HepG2 (cell line): ENCODE measurements around the gene PSMB10. TPM values are rescaled to one million over a fixed set of nuclear protein-coding genes. Genes with fewer than 3 reads are reported as not detected.
A peak's percentile ranks its signal among the peaks of the same experiment; 100 is the strongest.

ENCODE experiments used
- ADNP ChIP-seq: sonication (generic); formaldehyde crosslinking; IDR thresholded peaks from 2 replicates; pipeline ENCODE4 v1.4.0; 2020; ENCODE audit warnings: missing genetic modification reagents
- CBX5 ChIP-seq: sonication (generic); formaldehyde crosslinking; IDR thresholded peaks from 2 replicates; pipeline ENCODE4 v1.4.0; 2020; ENCODE audit warnings: missing genetic modification reagents, borderline replicate concordance
- CENPX ChIP-seq: sonication (generic); formaldehyde crosslinking; IDR thresholded peaks from 2 replicates; pipeline ENCODE4 v1.9.0; 2021; ENCODE audit warnings: mild to moderate bottlenecking, missing genetic modification reagents, moderate library complexity
- JUND ChIP-seq: sonication (generic); formaldehyde crosslinking; IDR thresholded peaks from 2 replicates; pipeline ENCODE4 v1.8.0; 2022; ENCODE audit warnings: mild to moderate bottlenecking, missing genetic modification reagents
- MATR3 ChIP-seq: sonication (generic); formaldehyde crosslinking; IDR thresholded peaks from 2 replicates; pipeline ENCODE4 v1.4.0; 2020; ENCODE audit warnings: missing genetic modification reagents
- MXI1 ChIP-seq: IDR thresholded peaks from 3 replicates; pipeline ENCODE4 v1.6.1; 2012; ENCODE audit warnings: low read depth, low read length, inconsistent platforms, borderline replicate concordance
- PCBP1 ChIP-seq: fragments of 200-400 bp; formaldehyde crosslinking; IDR thresholded peaks from 2 replicates; pipeline ENCODE4 v1.6.1; 2017; ENCODE audit warnings: mild to moderate bottlenecking, low read depth, low read length, borderline replicate concordance
- RORA ChIP-seq: sonication (generic); formaldehyde crosslinking; IDR thresholded peaks from 2 replicates; pipeline ENCODE4 v1.5.0; 2020; ENCODE audit warnings: mild to moderate bottlenecking, missing genetic modification reagents, moderate library complexity
- SNRNP70 ChIP-seq: fragments of 200-400 bp; formaldehyde crosslinking; IDR thresholded peaks from 2 replicates; pipeline ENCODE4 v1.6.1; 2017; ENCODE audit warnings: mild to moderate bottlenecking, low read depth, low read length, moderate library complexity
- TAF15 ChIP-seq: fragments of 200-400 bp; formaldehyde crosslinking; IDR thresholded peaks from one replicate; pipeline ENCODE4 v1.6.1; 2018; ENCODE audit warnings: mild to moderate bottlenecking, low read depth, low read length; ENCODE audit not compliant: poor library complexity, severe bottlenecking
- ZNF20 ChIP-seq: sonication (generic); formaldehyde crosslinking; IDR thresholded peaks from 2 replicates; pipeline ENCODE4 v1.4.0; 2020; ENCODE audit warnings: mild to moderate bottlenecking, moderate library complexity, missing genetic modification reagents
- ZNF234 ChIP-seq: sonication (generic); formaldehyde crosslinking; conservative IDR thresholded peaks from 2 replicates; pipeline ENCODE4 v1.5.1; 2020; ENCODE audit warnings: mild to moderate bottlenecking, missing genetic modification reagents
- ZNF260 ChIP-seq: sonication (generic); formaldehyde crosslinking; IDR thresholded peaks from 2 replicates; pipeline ENCODE4 v1.4.0; 2020; ENCODE audit warnings: missing genetic modification reagents, low read depth, mild to moderate bottlenecking, borderline replicate concordance
- ZNF33B ChIP-seq: sonication (generic); formaldehyde crosslinking; IDR thresholded peaks from 2 replicates; pipeline ENCODE4 v1.5.1; 2020; ENCODE audit warnings: mild to moderate bottlenecking, missing genetic modification reagents
- ZNF383 ChIP-seq: sonication (generic); formaldehyde crosslinking; IDR thresholded peaks from 2 replicates; pipeline ENCODE4 v1.4.0; 2020; ENCODE audit warnings: missing genetic modification reagents, mild to moderate bottlenecking, borderline replicate concordance
- polyA plus RNA-seq, 8 experiments: library from polyadenylated mRNA; depleted of rRNA in 3 of 8; stranded (reverse) in 7 of 8; unstranded in 1 of 8; fragments of >200 nt; fragmentation: Illumina TruSeq in 4 of 8; extraction: Trizol in 4 of 8; gene quantifications; 2 replicates each; pipeline versions ENCODE4 v1.2.1 to v1.2.3, GENCODE V29; 2011 to 2016; ENCODE audit warnings: low read depth in 4 of 8, missing spikeins in 1 of 8, mixed read lengths in 1 of 8; ENCODE audit not compliant: insufficient read depth in 1 of 8
- total RNA-seq, 5 experiments: library from RNA; depleted of rRNA; stranded (reverse); fragments of >200 nt; fragmentation: Illumina TruSeq; extraction: Trizol; gene quantifications; 2 replicates each; pipeline ENCODE4 v1.2.3, GENCODE V29; 2016; ENCODE audit warnings: low read depth in 1 of 5
- TF ChIP-seq, protein P1 (sequence below): sonication (generic); formaldehyde crosslinking; IDR thresholded peaks from 2 replicates; pipeline ENCODE4 v1.4.0; 2020; ENCODE audit warnings: mild to moderate bottlenecking, missing genetic modification reagents
- TF ChIP-seq, protein P2 (sequence below): sonication (generic); formaldehyde crosslinking; IDR thresholded peaks from 2 replicates; pipeline ENCODE4 v1.8.1; 2023; ENCODE audit warnings: missing genetic modification reagents, mild to moderate bottlenecking, borderline replicate concordance
- TF ChIP-seq, protein P3 (sequence below): sonication (generic); formaldehyde crosslinking; IDR thresholded peaks from 2 replicates; pipeline ENCODE4 v1.4.0; 2020; ENCODE audit warnings: missing genetic modification reagents, borderline replicate concordance

The PSMB10 gene
- total and polyA plus RNA-seq, 2 of the 13 experiments (the other 11 are each of a cell fraction or from before 2014, with no cell fraction given) = 12.7 to 65.9 TPM

DNA sequence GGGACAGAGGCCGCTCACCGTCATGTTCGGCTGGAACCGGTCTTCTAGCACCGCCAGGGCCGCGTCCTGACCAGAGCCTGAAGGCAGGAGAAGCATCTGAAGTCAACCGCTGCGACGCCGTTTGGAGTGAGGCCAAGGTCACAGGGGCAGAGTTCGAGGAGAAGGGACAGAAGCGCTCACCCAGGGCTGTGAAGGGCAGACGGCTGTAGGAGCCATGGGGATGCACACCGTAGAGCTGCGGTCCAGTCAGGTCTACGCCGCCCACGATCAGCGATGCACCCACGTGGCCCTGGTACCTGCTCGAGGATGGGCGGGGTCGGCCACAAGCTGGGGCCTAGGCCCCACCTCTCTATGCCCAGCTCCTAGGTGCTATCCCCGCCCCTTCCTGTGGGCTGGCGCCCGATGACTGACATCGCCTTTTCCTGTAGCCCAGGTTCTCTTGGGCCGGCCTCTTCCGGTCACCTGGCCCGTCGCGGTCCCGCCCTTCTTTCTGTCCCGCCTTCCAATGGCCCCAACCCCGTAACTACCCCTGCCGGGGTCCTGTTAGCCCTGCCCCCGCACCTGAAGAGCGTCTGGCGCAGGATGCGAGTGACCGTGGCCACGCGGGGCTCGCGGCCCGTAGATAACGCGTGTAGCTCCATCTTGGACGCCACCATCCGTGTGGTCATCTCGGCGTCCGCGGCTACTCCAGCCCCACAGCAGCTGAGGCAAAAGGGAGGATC, 1.1 kb downstream of the PSMB10 start (continued):
- TF ChIP-seq ZNF383 = peak; percentile 94; the same call in 1 of the 2 replicates
- TF ChIP-seq CENPX (CRISPR knock-in tag) = no peak
- TF ChIP-seq, protein P1, sequence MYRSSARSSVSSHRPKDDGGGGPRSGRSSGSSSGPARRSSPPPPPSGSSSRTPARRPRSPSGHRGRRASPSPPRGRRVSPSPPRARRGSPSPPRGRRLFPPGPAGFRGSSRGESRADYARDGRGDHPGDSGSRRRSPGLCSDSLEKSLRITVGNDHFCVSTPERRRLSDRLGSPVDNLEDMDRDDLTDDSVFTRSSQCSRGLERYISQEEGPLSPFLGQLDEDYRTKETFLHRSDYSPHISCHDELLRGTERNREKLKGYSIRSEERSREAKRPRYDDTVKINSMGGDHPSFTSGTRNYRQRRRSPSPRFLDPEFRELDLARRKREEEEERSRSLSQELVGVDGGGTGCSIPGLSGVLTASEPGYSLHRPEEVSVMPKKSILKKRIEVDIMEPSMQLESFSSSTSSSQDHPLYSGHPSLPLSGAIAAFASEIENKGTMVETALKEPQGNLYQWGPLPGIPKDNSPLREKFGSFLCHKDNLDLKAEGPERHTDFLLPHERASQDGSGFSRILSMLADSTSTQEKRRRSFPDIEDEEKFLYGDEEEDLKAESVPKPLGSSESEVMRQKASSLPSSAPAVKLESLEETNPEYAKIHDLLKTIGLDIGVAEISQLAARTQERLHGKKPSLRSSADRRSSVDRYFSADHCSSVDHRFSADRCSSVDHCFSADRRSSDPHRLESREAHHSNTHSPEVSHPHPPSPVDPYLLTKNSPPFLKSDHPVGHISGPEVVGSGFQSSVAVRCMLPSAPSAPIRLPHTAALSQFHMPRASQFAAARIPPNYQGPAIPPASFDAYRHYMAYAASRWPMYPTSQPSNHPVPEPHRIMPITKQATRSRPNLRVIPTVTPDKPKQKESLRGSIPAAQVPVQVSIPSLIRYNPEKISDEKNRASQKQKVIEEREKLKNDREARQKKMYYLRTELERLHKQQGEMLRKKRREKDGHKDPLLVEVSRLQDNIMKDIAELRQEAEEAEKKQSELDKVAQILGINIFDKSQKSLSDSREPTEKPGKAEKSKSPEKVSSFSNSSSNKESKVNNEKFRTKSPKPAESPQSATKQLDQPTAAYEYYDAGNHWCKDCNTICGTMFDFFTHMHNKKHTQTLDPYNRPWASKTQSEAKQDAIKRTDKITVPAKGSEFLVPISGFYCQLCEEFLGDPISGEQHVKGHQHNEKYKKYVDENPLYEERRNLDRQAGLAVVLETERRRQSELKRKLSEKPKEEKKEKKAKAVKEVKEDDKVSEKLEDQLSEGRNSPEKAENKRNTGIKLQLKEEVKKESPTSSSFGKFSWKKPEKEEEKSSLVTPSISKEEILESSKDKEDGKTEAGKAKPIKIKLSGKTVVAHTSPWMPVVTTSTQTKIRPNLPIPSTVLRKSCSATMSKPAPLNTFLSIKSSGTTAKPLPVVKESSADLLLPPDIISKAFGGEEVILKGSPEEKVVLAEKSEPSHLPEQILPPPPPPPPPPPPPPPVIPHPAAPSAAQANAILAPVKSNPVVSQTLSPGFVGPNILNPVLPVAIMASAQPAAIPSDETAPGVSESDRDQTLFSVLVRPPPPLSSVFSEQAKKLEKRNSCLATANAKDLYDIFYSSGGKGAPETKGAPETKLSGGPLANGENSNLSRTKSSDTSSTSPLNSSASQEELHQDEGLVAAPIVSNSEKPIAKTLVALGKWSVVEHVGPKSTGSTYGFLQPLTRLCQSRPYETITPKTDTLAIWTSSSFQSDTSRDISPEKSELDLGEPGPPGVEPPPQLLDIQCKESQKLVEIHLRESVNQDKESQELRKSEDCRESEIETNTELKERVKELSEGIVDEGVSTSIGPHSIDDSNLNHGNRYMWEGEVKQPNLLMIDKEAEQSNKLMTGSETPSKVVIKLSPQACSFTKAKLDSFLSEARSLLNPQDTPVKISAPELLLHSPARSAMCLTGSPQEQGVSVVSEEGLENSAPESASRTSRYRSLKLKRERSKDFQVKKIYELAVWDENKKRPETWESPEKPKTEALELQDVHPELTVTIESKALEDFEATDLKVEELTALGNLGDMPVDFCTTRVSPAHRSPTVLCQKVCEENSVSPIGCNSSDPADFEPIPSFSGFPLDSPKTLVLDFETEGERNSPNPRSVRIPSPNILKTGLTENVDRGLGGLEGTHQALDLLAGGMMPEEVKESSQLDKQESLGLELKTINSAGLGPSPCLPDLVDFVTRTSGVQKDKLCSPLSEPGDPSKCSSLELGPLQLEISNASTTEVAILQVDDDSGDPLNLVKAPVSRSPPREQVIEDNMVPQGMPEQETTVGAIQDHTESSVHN (CRISPR knock-in tag) = peak; percentile 93; the same call in 1 of the 2 replicates
- no peak for TF ChIP-seq ZNF234 (CRISPR knock-in tag)
- TF ChIP-seq, protein P2, sequence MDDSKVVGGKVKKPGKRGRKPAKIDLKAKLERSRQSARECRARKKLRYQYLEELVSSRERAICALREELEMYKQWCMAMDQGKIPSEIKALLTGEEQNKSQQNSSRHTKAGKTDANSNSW (CRISPR knock-in tag) = peak; percentile 77; the same call in 1 of the 2 replicates
- TF ChIP-seq ZNF260 (CRISPR knock-in tag) = no peak
- TF ChIP-seq TAF15 = peak; percentile 90
- TF ChIP-seq SNRNP70 = no peak
- no peak for TF ChIP-seq ADNP (CRISPR knock-in tag)
- no peak; the same call in 1 of the 2 replicates for TF ChIP-seq CBX5 (CRISPR knock-in tag)
- TF ChIP-seq ZNF33B (CRISPR knock-in tag) = peak; percentile 26; the same call in 1 of the 2 replicates
- peak; percentile 69; the same call in 1 of the 2 replicates for TF ChIP-seq JUND (CRISPR knock-in tag)
- TF ChIP-seq MATR3 = no peak
- TF ChIP-seq ZNF20 (CRISPR knock-in tag) = no peak
- peak; percentile 100 for TF ChIP-seq MXI1
- TF ChIP-seq RORA (CRISPR knock-in tag) = no peak
- TF ChIP-seq, protein P3, sequence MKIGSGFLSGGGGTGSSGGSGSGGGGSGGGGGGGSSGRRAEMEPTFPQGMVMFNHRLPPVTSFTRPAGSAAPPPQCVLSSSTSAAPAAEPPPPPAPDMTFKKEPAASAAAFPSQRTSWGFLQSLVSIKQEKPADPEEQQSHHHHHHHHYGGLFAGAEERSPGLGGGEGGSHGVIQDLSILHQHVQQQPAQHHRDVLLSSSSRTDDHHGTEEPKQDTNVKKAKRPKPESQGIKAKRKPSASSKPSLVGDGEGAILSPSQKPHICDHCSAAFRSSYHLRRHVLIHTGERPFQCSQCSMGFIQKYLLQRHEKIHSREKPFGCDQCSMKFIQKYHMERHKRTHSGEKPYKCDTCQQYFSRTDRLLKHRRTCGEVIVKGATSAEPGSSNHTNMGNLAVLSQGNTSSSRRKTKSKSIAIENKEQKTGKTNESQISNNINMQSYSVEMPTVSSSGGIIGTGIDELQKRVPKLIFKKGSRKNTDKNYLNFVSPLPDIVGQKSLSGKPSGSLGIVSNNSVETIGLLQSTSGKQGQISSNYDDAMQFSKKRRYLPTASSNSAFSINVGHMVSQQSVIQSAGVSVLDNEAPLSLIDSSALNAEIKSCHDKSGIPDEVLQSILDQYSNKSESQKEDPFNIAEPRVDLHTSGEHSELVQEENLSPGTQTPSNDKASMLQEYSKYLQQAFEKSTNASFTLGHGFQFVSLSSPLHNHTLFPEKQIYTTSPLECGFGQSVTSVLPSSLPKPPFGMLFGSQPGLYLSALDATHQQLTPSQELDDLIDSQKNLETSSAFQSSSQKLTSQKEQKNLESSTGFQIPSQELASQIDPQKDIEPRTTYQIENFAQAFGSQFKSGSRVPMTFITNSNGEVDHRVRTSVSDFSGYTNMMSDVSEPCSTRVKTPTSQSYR (CRISPR knock-in tag) = peak; percentile 84; the same call in 1 of the 2 replicates
- TF ChIP-seq PCBP1 = peak; percentile 80; the same call in 1 of the 2 replicates
